ENCODE measurements around the gene DALRD3. TPM values are rescaled to one million over a fixed set of nuclear protein-coding genes. Genes with fewer than 3 reads are reported as not detected.

DALRD3 gene
- polyA plus RNA-seq, 4 donors: 43.4 to 73.0 (median 69.1) TPM

GRCh38 chr3:48984663-48985062 lies 33.7 kb downstream of the DALRD3 start:
- DNase-seq (ENCODE audit: low read depth in 4 of 4, low spot score in 3 of 4): no peak

- DNase-seq (ENCODE audit: low read depth in 4 of 4, low spot score in 3 of 4): no peak
Measured at GRCh38 chr3:48983096-48983495, 35.3 kb downstream of the DALRD3 start.

- DNase-seq (ENCODE audit: low read depth in 4 of 4, low spot score in 3 of 4): no peak
Measured at GRCh38 chr3:48982686-48983085, 35.7 kb downstream of the DALRD3 start.

- no peak for DNase-seq (ENCODE audit: low read depth in 4 of 4, low spot score in 3 of 4)
Measured at GRCh38 chr3:48982016-48982415, 36.4 kb downstream of the DALRD3 start.

GRCh38 chr3:48980295-48980694 lies 38.1 kb downstream of the DALRD3 start:
- no peak for DNase-seq (ENCODE audit: low read depth in 4 of 4, low spot score in 3 of 4)

- no peak for DNase-seq (ENCODE audit: low read depth in 4 of 4, low spot score in 3 of 4)
Measured at GRCh38 chr3:48979451-48979850, 38.9 kb downstream of the DALRD3 start.

- DNase-seq (ENCODE audit: low read depth in 4 of 4, low spot score in 3 of 4): no peak
Measured at GRCh38 chr3:48974076-48974864, 44.1 kb downstream of the DALRD3 start.

- no peak for DNase-seq (ENCODE audit: low read depth in 4 of 4, low spot score in 3 of 4)
Measured at GRCh38 chr3:48970586-48970985, 47.8 kb downstream of the DALRD3 start.

GRCh38 chr3:48966876-48967361 lies 51.5 kb downstream of the DALRD3 start:
- DNase-seq (ENCODE audit: low read depth in 4 of 4, low spot score in 3 of 4): no peak

GRCh38 chr3:48966367-48966766 lies 52.0 kb downstream of the DALRD3 start:
- DNase-seq (ENCODE audit: low read depth in 4 of 4, low spot score in 3 of 4): no peak

Other genes with a start within 250 kb of the DALRD3 start
- gene PRKAR2A, start 170.7 kb downstream of the DALRD3 start, polyA plus RNA-seq (ENCODE audit: insufficient read length in 4 of 4): 10 to 100 TPM; 31.6 to 50.0 (median 40.4) TPM
- 10 to 100 TPM in 3 of 4 donors, 1 to 10 TPM in 1; 7.1 to 19.1 (median 17.2) TPM for gene SLC25A20, start 119.7 kb downstream of the DALRD3 start, polyA plus RNA-seq (ENCODE audit: insufficient read length in 4 of 4)
- gene ARIH2, start 99.7 kb downstream of the DALRD3 start, polyA plus RNA-seq (ENCODE audit: insufficient read length in 4 of 4): 10 to 100 TPM; 60.2 to 92.9 (median 74.9) TPM
- gene P4HTM, start 28.3 kb downstream of the DALRD3 start, polyA plus RNA-seq (ENCODE audit: insufficient read length in 4 of 4): 10 to 100 TPM; 23.5 to 57.6 (median 37.8) TPM
- gene WDR6, start 11.2 kb downstream of the DALRD3 start, polyA plus RNA-seq (ENCODE audit: insufficient read length in 4 of 4): 100 to 1,000 TPM; 152 to 225 (median 187) TPM
- 10 to 100 TPM; 57.2 to 81.6 (median 64.2) TPM for gene NDUFAF3, start 3.5 kb upstream of the DALRD3 start, polyA plus RNA-seq (ENCODE audit: insufficient read length in 4 of 4)
- 100 to 1,000 TPM; 196 to 228 (median 222) TPM for gene IMPDH2, start 10.8 kb upstream of the DALRD3 start, polyA plus RNA-seq (ENCODE audit: insufficient read length in 4 of 4)
- gene QRICH1, start 75.5 kb upstream of the DALRD3 start, polyA plus RNA-seq (ENCODE audit: insufficient read length in 4 of 4): 10 to 100 TPM; 68.9 to 85.1 (median 82.4) TPM
- gene QARS1, start 86.2 kb upstream of the DALRD3 start, polyA plus RNA-seq (ENCODE audit: insufficient read length in 4 of 4): 100 to 1,000 TPM; 209 to 332 (median 291) TPM
- gene USP19, start 102.2 kb upstream of the DALRD3 start, polyA plus RNA-seq (ENCODE audit: insufficient read length in 4 of 4): 10 to 100 TPM; 41.8 to 63.2 (median 56.5) TPM
- gene LAMB2, start 114.5 kb upstream of the DALRD3 start, polyA plus RNA-seq (ENCODE audit: insufficient read length in 4 of 4): 100 to 1,000 TPM; 365 to 447 (median 387) TPM
- gene CCDC71, start 147.8 kb upstream of the DALRD3 start, polyA plus RNA-seq (ENCODE audit: insufficient read length in 4 of 4): 10 to 100 TPM; 22.0 to 24.8 (median 24.2) TPM
- gene KLHDC8B, start 153.0 kb upstream of the DALRD3 start, polyA plus RNA-seq (ENCODE audit: insufficient read length in 4 of 4): 10 to 100 TPM; 35.0 to 51.3 (median 40.9) TPM

All from left renal pelvis (tissue), 4 donors.